Body of pancreas (tissue), 4 donors: ENCODE results near the gene ALKBH4. TPM values are rescaled to one million over a fixed set of nuclear protein-coding genes. Genes with fewer than 3 reads are reported as not detected.

ENCODE experiments used
- ATAC-seq: fragments of 150-250 bp; one replicate; pipeline ENCODE4 v1.9.1; 2016
- DNase-seq, 4 donors: peaks; one replicate each; pipeline ENCODE4 v3.0.0-alpha.2; 2019
- H3K27ac ChIP-seq, 4 donors: fragments of 200-600 bp; sonication (generic); 1 replicate in 3 of 4; 2 replicates in 1 of 4; pipeline versions ENCODE4 v1.5.1 to v1.6.1; 2016 to 2019; ENCODE audit warnings: mild to moderate bottlenecking in 1 of 4, mixed read lengths in 1 of 4, moderate library complexity in 1 of 4
- H3K27me3 ChIP-seq, 2 donors: fragments of 200-600 bp; sonication (generic); one replicate each; pipeline ENCODE4 v1.6.0; 2016; ENCODE audit warnings: mild to moderate bottlenecking in 1 of 2
- H3K36me3 ChIP-seq, 2 donors: fragments of 200-600 bp; sonication (generic); replicated peaks in 1 of 2; 2 replicates each; pipeline ENCODE4 v1.5.1; 2016; ENCODE audit warnings: low read depth in 2 of 2; ENCODE audit not compliant: insufficient read depth in 1 of 2
- H3K4me1 ChIP-seq: fragments of 200-600 bp; sonication (generic); one replicate; pipeline ENCODE4 v1.6.0; 2016
- H3K4me3 ChIP-seq, 2 donors: fragments of 200-600 bp; sonication (generic); 1 replicate in 1 of 2; 2 replicates in 1 of 2; pipeline ENCODE4 v1.5.1; 2016 to 2019
- H3K9me3 ChIP-seq, 3 donors: fragments of 200-600 bp; sonication (generic); 1 replicate in 2 of 3; 2 replicates in 1 of 3; pipeline ENCODE4 v1.5.1; 2016
- POLR2A ChIP-seq, 3 donors: fragments of 450-650 bp; IDR thresholded peaks; one replicate each; pipeline ENCODE4 v1.6.1; 2016; ENCODE audit warnings: antibody characterized with exemption in 3 of 3, mild to moderate bottlenecking in 2 of 3
- WGBS, 2 donors: methylation state at CpG; one replicate each; pipeline ENCODE4 v1.1.5; 2017; 5-methylcytosine and 5-hydroxymethylcytosine counted together
- intact Hi-C: fragments of 100-400 bp; cut with DNase I; formaldehyde crosslinking; loops from one replicate; pipeline ENCODE4 v1.15.1; 2023
- total RNA-seq, 2 donors: library from RNA; depleted of rRNA; stranded (reverse); fragments of >200 nt; gene quantifications; one replicate each; pipeline ENCODE4 v1.1.0, GENCODE V29; 2016
- TF ChIP-seq, protein P1 (sequence below), 7 experiments: fragments of 450-650 bp in 4 of 7; fragments of 200-600 bp in 3 of 7; sonication (generic) in 3 of 7; IDR thresholded peaks; one replicate each; pipeline ENCODE4 v1.5.1; 2016 to 2019; ENCODE audit warnings: antibody characterized with exemption in 7 of 7

ALKBH4 gene
- total RNA-seq, 2 donors from 2014 or later, result 15.6 to 60.3 TPM

DNA sequence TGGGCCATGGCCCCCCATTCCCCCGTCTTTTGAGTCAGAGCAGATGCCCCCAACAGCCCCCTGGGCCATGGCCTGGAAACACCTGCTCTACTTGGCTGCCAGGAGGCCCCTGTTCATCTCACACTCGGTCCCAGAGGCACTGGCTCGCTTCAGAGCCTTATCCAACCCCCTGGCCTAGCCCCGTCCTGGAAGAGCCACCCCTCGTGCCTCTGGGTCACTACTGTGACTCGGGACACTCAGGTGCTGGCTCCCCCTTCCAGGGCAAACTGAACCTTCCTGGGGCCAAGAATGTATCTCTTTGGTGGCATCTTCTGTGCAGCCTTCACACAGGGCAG is 7.1 kb upstream of the ALKBH4 start:
- Histone ChIP-seq H3K27ac (no peak overlapping the region), H3K9me3 (no peaks in the 10 kb centered on the region), H3K4me3 (no peak overlapping the region), H3K36me3 (peaks cover 0 to 6% of the 10 kb centered on the region in 2 donors), H3K4me1 (no peaks in the 10 kb centered on the region), H3K27me3 (no peaks in the 10 kb centered on the region)
- DNase-seq, result peak in 1 of 4 donors; percentile 1
- TF ChIP-seq POLR2A (IDR thresholded peaks at IDR 0.05), result no peak
- WGBS, 2 donors, result 91 to 92% methylated on average over 1 to 6 of the region's 6 CpGs
- no peak for ATAC-seq
- intact Hi-C loops, result no loop called here

DNA sequence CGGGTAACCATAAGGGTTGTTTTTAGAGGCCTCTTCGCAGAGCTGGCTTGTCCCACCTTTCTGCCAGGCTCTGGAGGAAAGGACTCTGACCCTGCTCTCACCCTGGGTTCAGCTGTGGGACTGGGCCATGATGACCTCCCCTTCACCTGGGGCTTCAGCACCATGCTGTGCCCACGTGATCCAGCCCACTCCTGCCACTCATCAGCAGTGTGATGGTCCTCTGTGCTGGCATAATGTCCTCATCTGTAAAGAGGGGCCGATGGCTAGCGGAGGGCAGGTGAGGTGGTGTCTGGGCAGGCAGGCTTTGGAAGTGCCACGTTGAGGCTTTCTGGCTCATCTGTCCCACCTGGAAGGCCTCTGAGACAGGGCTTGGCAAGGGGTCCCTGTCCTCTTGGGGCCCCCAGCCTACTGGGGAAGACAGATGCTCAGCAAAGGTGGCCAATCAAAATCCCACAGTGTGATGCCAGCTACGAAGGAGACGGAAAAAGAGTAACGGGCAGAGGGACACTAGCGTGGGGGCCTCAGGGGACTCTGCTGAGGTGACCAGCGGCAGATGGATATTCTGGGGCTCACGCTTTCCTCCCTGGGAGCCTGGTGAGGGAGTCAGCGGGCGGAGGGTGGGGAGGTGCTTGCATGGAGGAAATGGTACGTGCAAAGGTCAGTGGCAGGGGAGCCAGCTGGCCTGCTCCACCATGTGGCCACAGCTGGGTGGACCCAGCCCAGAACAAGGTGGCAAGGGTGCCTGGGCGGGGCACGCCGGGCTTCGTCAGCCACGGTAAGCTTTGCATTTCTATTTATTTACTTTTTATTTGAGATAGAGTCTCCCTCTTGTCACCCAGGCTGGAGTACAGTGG is 5.5 kb upstream of the ALKBH4 start:
- no peaks in the 10 kb centered on the region for H3K27me3 ChIP-seq
- peaks cover 8% of the 10 kb centered on the region for H3K4me1 ChIP-seq
- H3K27ac ChIP-seq, result no peak overlapping the region
- DNase-seq (peak in 1 of 4 donors; percentile 6), ATAC-seq (no peak)
- H3K4me3 ChIP-seq, result no peak overlapping the region
- WGBS, 2 donors, result 68 to 80% methylated on average over 17 to 20 of the region's 20 CpGs
- H3K36me3 ChIP-seq, result peaks cover 0 to 4% of the 10 kb centered on the region in 2 donors
- intact Hi-C loops, result no loop called here
- TF ChIP-seq, protein P1, sequence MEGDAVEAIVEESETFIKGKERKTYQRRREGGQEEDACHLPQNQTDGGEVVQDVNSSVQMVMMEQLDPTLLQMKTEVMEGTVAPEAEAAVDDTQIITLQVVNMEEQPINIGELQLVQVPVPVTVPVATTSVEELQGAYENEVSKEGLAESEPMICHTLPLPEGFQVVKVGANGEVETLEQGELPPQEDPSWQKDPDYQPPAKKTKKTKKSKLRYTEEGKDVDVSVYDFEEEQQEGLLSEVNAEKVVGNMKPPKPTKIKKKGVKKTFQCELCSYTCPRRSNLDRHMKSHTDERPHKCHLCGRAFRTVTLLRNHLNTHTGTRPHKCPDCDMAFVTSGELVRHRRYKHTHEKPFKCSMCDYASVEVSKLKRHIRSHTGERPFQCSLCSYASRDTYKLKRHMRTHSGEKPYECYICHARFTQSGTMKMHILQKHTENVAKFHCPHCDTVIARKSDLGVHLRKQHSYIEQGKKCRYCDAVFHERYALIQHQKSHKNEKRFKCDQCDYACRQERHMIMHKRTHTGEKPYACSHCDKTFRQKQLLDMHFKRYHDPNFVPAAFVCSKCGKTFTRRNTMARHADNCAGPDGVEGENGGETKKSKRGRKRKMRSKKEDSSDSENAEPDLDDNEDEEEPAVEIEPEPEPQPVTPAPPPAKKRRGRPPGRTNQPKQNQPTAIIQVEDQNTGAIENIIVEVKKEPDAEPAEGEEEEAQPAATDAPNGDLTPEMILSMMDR (IDR thresholded peaks at IDR 0.05), result no peak
- no peak for TF ChIP-seq POLR2A (IDR thresholded peaks at IDR 0.05)
- no peaks in the 10 kb centered on the region for H3K9me3 ChIP-seq

DNA sequence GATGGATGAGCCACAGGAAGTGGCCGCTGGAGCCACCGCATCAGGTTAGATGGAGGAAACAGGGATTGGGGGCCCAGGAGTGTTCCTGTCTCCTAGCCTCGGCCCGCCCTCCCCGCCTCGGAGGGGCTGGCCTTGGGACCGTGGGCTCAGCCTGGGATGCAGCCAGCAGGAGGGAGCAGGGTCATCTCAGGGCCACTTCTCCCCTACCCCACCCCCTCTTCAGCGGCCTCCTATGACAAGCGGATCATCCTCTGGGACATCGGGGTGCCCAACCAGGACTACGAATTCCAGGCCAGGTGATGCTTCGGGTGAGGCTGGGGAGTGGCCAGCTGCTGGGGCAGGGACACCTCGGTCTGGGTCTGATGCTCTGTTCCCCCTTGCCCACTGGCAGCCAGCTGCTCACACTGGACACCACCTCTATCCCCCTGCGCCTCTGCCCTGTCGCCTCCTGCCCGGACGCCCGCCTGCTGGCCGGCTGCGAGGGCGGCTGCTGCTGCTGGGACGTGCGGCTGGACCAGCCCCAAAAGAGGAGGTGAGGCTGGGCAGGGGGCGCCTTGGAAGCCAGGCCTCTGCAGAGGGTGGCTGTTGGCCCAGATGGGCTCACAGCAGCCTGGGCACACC is 4.8 kb upstream of the ALKBH4 start:
- Histone ChIP-seq H3K27ac (no peak overlapping the region), H3K4me3 (no peak overlapping the region), H3K36me3 (peaks cover 0 to 4% of the 10 kb centered on the region in 2 donors), H3K4me1 (peaks cover 8% of the 10 kb centered on the region), H3K27me3 (no peaks in the 10 kb centered on the region), H3K9me3 (no peaks in the 10 kb centered on the region)
- DNase-seq (no peak), ATAC-seq (no peak)
- intact Hi-C loops, result no loop called here
- 88 to 89% methylated on average over 15 to 23 of the region's 24 CpGs for WGBS, 2 donors
- no peak for TF ChIP-seq POLR2A (IDR thresholded peaks at IDR 0.05)
- TF ChIP-seq, protein P1 (IDR thresholded peaks at IDR 0.05), result no peak

DNA sequence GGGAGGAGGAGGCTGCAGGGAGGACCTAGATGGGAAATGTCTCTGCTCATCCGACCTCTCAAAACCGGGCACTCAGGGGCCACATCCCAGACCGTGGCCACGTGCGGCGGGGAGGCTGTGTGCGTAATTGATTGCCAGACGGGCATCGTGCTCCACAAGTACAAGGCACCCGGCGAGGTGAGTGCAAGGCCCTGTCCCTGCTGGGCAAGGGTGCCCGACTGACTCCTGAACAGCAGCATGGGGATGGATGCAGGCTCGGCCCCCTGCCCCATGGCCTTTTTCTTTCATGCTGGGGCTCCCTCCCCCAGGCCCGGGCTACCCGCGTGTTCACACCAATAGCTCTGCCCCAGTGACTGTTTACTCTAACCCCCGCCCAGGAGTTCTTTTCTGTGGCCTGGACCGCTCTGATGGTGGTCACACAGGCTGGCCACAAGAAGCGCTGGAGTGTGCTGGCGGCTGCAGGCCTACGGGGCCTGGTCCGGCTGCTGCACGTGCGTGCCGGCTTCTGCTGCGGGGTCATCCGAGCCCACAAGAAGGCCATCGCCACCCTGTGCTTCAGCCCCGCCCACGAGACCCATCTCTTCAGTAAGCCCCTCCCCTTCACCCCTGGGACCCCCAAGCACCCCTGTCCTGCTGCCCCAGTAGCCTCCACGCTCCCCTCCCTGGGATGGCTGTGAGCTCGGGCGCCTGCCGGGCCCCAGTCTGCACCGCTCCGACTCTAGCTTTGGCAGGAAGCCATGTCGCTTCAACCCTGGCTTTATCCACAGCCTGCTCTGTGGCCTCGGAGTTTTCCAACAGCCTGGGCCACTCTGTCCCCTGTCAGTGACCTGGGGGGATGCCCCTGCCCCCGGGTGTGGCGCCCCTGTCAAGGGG is 4.1 kb upstream of the ALKBH4 start:
- Histone ChIP-seq H3K4me1 (peaks cover 13% of the 10 kb centered on the region), H3K36me3 (peaks cover 0 to 4% of the 10 kb centered on the region in 2 donors), H3K27ac (no peak overlapping the region), H3K4me3 (no peak overlapping the region), H3K27me3 (no peaks in the 10 kb centered on the region), H3K9me3 (no peaks in the 10 kb centered on the region)
- ATAC-seq (no peak), DNase-seq (no peak)
- intact Hi-C loops, result no loop called here
- TF ChIP-seq, protein P1 (IDR thresholded peaks at IDR 0.05), result no peak
- TF ChIP-seq POLR2A (IDR thresholded peaks at IDR 0.05), result no peak
- 87 to 90% methylated on average over 22 to 39 of the region's 40 CpGs for WGBS, 2 donors
